ENCODE measurements around the gene RIPOR2.
"Not testable (repeated sequence)": the region's sequence is repeated elsewhere in the genome, so short reads cannot be mapped to it uniquely, and the experiment has no call there.

Gene RIPOR2

GRCh38 chr6:24807584-24807983 lies 128.2 kb downstream of the RIPOR2 start:
- no peak for DNase-seq (ENCODE audit: low read depth, low spot score)

DNA sequence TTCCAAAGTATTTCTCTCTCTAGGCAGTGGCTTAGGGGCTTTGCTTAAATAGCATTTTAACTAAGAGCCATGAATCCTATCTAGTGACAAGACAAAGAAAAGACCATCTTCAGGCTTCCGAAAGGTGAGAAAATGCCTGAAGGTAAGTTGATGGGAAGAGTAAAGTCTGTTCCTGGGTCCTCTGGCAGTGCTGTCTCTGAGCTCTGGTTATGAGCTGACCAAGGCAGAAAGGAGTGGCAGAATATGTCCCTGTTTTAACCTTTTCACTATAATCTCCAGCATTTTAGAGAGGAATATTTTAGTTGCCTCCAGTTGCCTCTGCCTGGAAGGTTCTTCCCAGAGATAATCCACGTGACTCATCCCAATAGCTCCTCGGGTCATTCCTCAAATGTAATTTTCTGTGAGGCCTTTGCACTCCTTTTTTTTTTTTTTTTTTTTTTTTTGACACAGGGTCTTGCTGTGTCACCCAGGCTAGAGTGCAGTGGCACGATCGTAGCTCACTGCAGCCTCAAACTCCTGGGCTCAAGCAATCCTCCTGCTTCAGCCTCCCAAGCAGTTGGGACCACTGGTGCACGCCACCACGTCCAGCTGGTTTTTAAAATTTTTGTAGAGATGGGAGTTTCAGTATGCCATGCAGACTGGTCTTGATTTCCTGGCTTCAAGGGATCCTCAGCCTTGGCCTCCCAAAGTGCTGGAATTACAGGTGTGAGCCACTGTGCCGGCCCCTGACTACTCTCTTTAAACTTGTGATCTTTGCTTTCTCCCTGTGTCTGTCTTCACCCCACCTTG lies 133.3 kb downstream of the RIPOR2 start:
- DNase-seq (ENCODE audit: low read depth, low spot score) = no peak

DNA sequence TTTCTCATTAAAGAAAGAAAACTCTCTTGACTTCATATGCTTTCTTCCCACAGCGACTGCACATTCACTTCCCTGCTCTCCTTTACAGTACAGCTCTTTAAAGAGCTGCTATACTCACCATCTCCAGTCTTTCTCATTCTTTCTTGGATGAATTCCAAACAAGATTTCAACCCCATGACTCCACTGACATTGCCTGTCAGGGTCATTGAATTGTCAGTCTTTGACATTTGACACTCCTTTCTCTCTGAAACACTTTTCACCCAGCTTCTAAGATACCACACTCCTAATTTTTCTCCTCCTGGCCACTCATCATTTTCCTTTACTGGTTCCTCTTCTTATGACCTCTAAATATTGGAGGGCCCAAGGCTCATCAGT lies 136.2 kb downstream of the RIPOR2 start:
- no peak for DNase-seq (ENCODE audit: low read depth, low spot score)

DNA sequence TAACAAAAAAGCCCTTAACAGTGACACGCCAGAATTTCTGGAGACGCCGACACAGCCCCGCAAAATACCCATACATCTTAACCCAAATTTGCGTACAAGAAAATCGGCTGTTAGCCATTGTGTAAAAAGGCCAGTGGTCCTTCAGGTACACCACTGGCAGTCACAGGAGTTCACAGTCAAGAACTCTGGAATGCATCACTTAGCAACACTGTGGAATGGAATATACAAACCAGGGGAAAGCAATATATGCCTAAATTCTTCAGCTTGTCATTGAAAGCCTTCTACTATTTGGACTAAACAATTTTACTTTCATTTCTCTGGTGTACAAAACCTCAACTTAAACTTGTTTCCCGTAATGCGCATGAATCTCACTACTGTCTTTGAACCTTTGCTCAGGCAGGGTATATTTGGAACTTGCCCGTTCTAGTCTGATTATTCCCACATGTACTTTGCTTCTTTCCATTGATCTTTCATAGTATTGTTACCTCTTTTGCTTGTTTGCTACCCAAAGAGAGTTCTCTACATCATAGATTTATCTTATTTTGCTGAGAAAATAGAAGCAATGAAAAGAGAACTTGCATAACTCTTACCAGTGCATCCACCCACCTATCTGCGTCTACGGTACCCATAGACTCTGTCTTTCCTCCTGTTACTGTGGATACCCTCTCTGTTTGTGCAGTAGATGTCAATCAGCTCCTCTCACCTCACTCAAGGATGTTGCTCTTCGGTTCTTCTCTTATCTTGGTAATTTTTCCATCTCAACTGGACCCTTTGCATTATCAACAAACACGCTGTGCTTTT lies 136.8 kb downstream of the RIPOR2 start, which contains the start of gene ARMH2:
ARMH2 (minus strand) TSS at position 178 of the 801 bp plus-strand sequence; CDS start at position 118, 60 bp downstream.
- no peak for DNase-seq (ENCODE audit: low read depth, low spot score)

DNA sequence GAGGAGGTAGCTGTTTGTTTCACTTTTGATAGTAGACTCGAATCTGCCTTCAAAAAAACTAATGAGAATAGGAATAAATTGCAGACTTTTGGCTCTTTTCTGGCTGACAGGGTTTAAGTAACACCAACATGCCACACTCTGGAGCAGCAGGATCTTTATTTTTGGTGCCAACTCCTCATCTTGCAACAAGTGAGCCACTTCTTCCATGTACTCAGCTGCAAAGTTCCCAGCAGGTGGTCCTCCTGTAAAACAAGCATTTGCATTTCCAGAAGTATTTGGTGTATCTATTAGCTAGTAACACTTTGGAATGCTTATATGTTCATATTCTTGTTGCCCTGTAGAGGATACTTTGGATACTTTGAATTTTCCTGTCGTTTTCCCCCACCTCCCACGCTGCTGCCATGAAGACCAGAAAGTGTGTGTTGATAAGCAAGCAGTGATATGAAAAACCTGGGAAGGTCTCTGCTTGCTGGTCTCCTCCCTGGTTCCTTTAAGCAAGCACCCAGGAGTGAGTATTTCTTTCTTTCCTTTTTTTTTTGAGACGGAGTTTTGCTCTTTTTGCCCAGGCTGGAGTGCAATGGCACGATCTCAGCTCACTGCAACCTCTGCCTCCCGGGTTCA lies 138.1 kb downstream of the RIPOR2 start:
- no peak for DNase-seq (ENCODE audit: low read depth, low spot score)

DNA sequence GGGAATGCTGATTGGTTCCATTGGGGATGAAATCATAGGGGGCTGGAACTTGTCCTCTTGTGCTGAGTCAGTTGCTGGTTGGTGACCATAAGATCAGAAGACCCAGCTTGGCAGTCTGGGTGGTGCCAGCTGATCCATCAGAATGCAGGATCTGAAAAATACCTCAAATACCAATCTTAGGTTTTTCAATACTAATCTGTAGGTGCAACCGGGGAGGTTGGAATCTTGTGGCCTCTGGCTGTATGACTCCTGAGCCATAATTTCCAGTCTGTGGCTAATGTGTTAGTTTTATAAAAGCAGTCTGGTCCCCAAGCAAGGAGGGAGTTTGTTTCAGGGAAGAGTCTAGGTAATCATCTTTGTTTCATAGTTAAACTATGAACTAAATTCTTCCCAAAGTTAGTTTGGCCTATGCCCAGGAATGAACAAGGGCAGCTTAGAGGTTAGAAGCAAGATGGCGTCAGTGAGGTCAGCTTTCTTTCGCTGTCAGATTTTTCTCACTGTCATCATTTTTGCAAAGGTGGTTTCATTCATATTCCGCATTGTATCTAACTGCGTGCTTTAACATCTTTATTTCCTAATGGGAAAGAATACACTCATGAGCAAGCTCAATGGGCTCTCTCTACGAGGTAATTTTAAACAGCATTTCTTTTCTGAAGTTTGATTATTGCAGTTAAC lies 139.0 kb downstream of the RIPOR2 start:
- DNase-seq (ENCODE audit: low read depth, low spot score) = no peak

- no peak for DNase-seq (ENCODE audit: low read depth, low spot score)
These were observed 140.7 kb downstream of the RIPOR2 start for GRCh38 chr6:24795106-24795505.

- no peak for DNase-seq (ENCODE audit: low read depth, low spot score)
These were observed 147.6 kb downstream of the RIPOR2 start for GRCh38 chr6:24788031-24788665.

DNA sequence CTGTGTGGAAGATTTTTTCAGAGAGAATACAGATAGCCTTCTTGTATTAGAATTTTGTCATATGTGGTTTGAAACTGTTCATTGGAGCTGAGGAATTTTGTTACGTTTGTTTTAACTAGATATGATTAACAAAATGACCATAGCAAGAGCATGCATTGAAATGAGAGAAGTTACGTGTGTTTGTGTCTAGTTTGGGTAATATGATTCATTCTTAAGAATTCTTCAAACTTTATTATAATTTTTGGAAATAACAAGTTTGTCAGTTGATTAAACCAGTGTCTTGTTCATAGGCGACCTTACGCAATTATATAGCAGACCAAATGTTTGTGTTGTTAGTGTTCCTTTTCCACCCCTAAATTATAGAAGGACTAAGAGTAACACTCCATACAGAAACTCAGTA lies 155.6 kb downstream of the RIPOR2 start:
- no peak for DNase-seq (ENCODE audit: low read depth, low spot score)

- DNase-seq (ENCODE audit: low read depth, low spot score) = no peak
These were observed 156.2 kb downstream of the RIPOR2 start for GRCh38 chr6:24779416-24780016.

GRCh38 chr6:24778878-24779277 lies 156.9 kb downstream of the RIPOR2 start:
- no peak for DNase-seq (ENCODE audit: low read depth, low spot score)

DNA sequence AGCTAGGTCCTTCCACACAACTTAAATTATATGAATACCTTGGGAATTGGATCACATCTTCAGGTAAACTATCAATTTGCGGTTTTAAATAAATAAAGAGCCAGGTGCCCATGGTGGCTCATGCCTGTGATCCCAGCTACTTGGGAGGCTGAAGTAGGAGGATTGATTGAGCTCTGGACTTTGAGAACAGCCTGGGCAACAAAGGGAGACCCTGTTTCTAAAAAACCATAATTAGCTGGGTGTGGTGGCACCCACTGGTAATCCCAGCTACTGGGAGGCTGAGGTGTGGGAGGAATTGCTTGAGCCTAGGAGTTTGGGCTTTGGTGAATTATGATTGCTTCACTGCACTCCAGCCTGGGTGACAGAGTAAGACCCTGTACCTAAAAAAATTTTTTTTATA lies 157.6 kb downstream of the RIPOR2 start:
- DNase-seq (ENCODE audit: low read depth, low spot score) = no peak

DNA sequence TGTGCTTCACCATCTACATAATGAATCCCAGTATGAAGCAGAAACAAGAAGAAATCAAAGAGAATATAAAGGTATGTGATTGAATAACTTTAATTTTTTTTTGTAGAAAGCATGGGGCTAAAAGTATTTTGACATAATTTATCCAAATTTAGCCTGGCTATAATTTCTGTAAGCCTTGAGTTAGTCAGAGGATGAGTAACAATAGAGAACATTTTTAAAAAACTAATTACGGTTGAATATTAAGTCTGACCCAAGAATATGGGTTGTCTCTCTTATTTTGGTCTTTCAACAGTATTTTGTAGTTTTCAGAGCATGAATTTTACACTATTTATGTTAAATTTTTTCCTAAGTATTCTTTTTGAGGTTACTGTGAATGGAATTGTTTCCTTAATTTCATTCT lies 158.5 kb downstream of the RIPOR2 start:
- DNase-seq (ENCODE audit: low read depth, low spot score) = no peak

DNA sequence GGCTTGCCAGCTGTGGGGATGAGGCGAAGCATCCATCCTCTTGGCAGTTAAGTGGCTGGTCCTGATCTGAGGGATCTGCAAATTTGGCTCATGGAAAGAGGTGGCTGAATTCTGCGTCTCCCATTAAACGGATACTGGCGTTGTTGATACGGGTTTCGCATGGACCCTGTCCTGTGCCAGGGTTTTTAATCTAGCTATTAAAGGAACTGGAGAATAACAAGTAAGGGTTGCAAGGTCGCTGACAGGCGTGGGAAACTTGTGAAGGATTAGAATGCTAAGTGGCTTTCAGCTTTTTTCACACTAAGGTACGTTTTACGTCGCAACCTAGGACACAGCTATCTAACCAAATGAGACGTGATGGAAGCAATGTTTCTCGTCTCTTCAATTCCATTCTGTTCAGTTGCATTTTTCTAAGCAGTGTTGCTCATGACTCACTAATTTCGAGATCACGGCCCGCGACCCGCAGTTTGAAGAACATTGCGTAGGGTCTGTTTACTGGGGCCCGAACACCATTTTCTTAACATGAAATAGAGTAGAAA lies 160.2 kb downstream of the RIPOR2 start:
- no peak for DNase-seq (ENCODE audit: low read depth, low spot score)

DNA sequence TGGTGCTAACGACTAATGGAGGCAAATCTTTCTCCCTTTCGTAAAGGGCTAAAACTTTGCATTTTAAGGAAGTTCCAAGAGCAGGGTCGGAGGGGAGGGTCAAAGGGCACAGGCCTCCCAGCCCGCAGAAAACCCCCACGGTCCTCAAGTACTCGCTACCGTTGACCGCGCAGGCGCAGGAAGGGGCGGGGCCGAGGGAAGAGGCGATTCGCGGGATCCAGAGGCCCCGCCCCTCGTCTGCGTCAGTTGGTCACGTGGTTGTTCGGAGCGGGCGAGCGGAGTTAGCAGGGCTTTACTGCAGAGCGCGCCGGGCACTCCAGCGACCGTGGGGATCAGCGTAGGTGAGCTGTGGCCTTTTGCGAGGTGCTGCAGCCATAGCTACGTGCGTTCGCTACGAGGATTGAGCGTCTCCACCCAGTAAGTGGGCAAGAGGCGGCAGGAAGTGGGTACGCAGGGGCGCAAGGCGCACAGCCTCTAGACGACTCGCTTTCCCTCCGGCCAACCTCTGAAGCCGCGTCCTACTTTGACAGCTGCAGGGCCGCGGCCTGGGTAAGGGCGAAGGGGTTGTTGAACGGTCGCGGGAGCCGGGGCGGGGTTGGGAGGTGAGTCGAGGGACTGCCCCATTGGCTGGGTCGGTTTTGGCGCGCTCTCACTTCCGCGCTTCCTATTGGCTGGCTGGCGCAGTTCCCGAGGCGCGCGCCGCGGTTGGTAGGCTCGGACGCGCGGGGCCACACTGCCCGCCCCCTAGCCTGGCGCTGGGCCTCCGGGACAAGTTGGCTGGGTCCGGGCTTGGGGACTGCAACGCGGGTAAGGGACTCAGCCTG lies 160.9 kb downstream of the RIPOR2 start, which contains the start of gene GMNN:
GMNN (plus strand) TSS at position 242 of the 824 bp plus-strand sequence. CDS start 2,310 bp downstream, outside the sequence.
- peak; percentile 97 for DNase-seq (ENCODE audit: low read depth, low spot score)

DNA sequence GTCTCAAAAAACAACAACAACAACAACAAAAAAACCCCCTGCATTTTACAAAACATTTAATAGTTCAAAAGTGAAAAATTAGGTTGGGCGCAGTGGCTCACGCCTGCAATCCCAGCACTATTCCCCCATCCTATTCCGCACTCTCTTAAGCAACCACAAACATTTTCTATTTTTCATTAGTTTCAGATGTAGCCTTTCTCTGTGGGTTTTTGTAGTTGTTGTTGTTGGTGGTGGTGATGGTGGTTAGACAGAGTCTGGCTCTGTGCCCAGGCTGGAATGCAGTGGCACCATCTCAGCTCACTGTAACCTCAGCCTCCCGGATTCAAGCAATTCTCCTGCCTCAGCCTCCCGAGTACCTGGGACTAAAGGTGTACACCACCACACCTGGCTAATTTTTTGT lies 167.4 kb downstream of the RIPOR2 start:
- DNase-seq (ENCODE audit: low read depth, low spot score) = no peak

DNA sequence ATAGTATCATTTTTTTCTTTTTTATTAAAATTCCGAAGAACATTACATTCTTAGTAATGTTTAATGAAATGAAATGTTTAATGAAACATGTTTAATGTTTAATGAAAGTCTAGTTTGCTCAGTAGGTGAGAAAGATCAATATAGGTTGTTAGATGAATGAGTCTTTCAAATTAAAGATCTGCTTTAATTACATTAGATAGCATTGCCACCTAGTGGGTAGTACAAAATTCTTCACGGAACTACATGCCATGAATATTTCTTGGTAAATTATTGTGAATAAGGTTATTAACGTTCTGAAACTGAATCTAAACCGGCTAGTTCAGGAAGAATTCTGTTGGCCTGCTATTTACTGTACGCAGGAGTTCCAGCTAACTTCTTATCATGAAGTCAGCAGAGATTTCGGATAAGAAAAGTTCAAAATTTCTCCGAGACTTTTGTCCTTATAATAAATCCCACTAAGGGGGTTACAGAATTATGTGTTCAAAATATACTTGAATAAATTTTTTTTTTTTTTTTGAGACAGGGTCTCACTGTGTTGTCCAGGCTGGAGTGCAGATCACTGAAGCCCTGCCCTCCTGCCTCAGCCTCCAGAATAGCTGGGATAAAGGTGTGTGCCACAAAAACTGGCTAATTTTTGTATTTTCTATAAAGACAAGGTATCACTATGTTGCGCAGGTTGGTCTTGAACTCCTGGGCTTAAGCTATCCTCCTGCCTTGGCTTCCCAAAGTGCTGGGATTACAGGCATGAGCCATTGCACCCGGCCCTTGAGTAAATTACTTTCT lies 168.9 kb downstream of the RIPOR2 start:
- DNase-seq (ENCODE audit: low read depth, low spot score) = no peak

DNA sequence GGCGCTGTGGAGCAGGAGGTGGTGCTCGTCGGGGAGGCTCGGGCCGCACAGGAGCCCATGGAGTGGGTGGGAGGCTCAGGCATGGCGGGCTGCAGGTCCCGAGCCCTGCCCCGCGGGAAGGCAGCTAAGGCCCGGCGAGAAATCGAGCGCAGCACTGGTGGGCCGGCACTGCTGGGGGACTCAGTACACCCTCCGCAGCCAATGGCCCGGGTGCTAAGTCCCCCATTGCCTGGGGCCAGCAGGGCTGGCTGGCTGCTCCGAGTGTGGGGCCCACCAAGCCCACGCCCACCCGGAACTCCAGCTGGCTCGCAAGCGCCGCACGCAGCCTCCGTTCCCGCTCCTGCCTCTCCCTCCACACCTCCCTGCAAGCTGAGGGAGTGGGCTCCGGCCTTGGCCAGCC lies 169.8 kb downstream of the RIPOR2 start:
- not testable (repeated sequence) for DNase-seq (ENCODE audit: low read depth, low spot score)
